Measurements from ENCODE around the gene ADGRL2. TPM values are rescaled to one million over a fixed set of nuclear protein-coding genes. Genes with fewer than 3 reads are reported as not detected.

The ADGRL2 gene
- total and polyA plus RNA-seq, 5 donors from 2014 or later = not detected

GRCh38 chr1:82034812-82035211, 234.1 kb downstream of the ADGRL2 start:
- no peak overlapping the region for H3K4me3 ChIP-seq (ENCODE audit: low read depth, low read length)
- ATAC-seq (ENCODE audit: low read depth in 2 of 2) (no peak), DNase-seq (no peak)
- no peaks in the 10 kb centered on the region for H3K4me1 ChIP-seq (ENCODE audit: control insufficient read depth, insufficient read depth, low read length, poor library complexity, severe bottlenecking)
- H3K4me1 Mint-ChIP-seq = no peaks in the 10 kb centered on the region
- H3K27me3 ChIP-seq (ENCODE audit: control insufficient read depth, insufficient read depth, low read length) = no peaks in the 10 kb centered on the region
- H3K36me3 ChIP-seq (ENCODE audit: control insufficient read depth, insufficient read depth, low read length) = no peaks in the 10 kb centered on the region
- peaks cover 0 to 9% (median 2%) of the 10 kb centered on the region in 7 donors for H3K9me3 Mint-ChIP-seq
- no peak overlapping the region for H3K27ac ChIP-seq (ENCODE audit: insufficient read depth, low read length, poor library complexity, severe bottlenecking)
- no peak overlapping the region for H3K27ac Mint-ChIP-seq
- H3K27me3 Mint-ChIP-seq = no peaks in the 10 kb centered on the region
- H3K36me3 Mint-ChIP-seq = no peaks in the 10 kb centered on the region
- peaks cover 0 to 2% of the 10 kb centered on the region in 2 experiments for H3K9me3 ChIP-seq (ENCODE audit: control insufficient read depth in 2 of 2, low read length in 2 of 2)
- H3K4me3 Mint-ChIP-seq = no peak overlapping the region
